GM10266 (cell line): ENCODE data around the gene SCN11A.

Source experiments
- DNase-seq: peaks from one replicate; pipeline ENCODE4 v3.0.0; 2012; ENCODE audit errors: extremely low spot score
- TF ChIP-seq, protein P1 (sequence below): IDR thresholded peaks from 2 replicates; pipeline ENCODE4 v1.5.1; 2012; ENCODE audit warnings: mild to moderate bottlenecking, low read depth; ENCODE audit not compliant: control insufficient read depth, insufficient read depth; ENCODE audit errors: missing control alignments

Gene SCN11A

GRCh38 chr3:39050029-39050428, 1.7 kb downstream of the SCN11A start:
- TF ChIP-seq, protein P1, sequence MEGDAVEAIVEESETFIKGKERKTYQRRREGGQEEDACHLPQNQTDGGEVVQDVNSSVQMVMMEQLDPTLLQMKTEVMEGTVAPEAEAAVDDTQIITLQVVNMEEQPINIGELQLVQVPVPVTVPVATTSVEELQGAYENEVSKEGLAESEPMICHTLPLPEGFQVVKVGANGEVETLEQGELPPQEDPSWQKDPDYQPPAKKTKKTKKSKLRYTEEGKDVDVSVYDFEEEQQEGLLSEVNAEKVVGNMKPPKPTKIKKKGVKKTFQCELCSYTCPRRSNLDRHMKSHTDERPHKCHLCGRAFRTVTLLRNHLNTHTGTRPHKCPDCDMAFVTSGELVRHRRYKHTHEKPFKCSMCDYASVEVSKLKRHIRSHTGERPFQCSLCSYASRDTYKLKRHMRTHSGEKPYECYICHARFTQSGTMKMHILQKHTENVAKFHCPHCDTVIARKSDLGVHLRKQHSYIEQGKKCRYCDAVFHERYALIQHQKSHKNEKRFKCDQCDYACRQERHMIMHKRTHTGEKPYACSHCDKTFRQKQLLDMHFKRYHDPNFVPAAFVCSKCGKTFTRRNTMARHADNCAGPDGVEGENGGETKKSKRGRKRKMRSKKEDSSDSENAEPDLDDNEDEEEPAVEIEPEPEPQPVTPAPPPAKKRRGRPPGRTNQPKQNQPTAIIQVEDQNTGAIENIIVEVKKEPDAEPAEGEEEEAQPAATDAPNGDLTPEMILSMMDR = no peak
- no peak for DNase-seq

DNA sequence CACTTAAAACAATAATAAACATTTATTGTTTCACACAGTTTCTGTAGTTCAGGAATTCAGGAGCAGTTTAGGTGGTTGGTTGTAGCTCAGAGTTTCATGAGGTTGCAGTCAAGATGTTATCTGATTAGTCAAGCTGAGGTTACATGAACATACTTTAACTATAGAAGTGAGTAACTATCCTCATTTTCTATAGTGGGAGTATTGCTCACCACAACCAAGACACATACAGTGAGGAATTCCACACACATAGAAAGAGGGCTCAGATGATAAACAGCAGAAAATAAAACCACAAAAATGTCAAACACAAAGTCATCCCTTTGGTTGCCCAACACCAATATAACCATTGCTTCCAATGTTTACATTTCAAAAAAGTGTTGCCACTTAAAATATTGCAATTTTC, 13.6 kb downstream of the SCN11A start:
- TF ChIP-seq, protein P1 = no peak
- no peak for DNase-seq

- TF ChIP-seq, protein P1 = no peak
- no peak for DNase-seq
These were observed 22.2 kb downstream of the SCN11A start for GRCh38 chr3:39029556-39029955.

DNA sequence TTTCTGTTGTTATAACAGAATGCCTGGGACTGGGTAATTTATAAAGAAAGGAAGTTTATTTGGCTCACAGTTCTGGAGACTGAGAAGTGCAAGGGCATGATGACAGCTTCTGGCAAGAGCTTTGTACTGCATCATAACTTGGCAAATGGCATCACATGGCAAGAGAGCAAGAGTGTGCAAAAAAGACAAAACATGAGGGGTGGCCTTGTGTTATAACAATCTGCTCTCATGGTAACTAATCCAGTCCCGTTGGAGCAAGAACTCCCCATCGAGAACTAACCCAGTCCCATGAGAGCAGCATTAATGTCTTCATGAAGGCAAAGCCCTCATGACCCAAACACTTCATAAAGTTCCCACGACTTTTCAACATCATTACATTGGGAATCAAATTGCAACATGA, 23.2 kb downstream of the SCN11A start:
- TF ChIP-seq, protein P1 = no peak
- DNase-seq = no peak

DNA sequence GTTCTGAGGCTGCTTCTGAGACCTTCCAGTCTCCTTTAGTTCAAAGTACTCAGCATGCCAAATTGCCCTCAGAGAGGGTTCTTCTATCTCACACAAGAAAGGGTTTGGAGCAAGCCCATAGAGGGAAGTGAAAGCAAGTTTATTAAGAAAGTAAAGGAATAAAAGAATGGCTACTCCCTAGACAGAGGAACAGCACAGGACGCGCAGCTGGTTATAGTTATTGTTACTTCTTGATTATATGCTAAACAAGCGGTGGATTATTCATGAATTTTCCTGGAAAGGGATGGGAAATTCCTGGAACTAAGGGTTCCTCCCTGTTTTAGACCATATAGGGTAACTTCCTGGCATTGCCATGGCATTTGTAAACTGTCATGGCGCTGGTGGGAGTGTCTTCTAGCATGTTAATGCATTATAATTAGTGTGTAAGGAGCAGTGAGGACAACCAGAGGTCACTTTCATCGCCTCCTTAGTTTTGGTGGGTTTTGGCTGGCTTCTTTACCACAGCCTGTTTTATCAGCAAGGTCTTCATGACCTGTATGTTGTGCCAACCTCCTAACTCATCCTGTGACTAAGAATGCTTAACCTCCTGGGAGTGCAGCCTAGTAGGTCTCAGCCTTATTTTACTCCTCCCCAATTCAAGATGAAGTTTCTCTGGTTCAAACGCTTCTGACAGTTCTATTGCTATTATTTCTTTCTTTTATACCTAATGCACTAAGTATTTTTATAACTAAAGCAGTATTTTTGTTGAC, 26.3 kb downstream of the SCN11A start:
- DNase-seq = no peak
- TF ChIP-seq, protein P1 = no peak

DNA sequence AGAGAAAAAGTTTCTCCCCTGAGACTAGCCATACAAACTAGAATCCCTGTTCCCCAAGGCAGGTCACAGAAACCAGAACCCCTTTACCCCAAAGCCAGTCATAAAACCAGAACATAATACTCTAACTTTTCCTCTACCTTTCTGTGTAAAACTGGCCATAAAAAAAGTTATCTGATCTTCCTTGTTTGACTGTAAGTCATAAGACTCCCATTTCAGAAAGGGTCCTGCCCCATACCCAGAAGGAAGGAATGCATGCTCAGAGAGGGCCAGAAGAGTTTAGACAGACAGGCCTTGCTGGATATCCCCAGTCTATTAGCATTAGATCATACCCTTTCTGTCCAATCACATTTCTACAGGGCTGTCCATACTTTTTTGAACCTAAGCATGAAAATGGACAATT, 27.2 kb downstream of the SCN11A start:
- TF ChIP-seq, protein P1 = no peak
- DNase-seq = no peak

DNA sequence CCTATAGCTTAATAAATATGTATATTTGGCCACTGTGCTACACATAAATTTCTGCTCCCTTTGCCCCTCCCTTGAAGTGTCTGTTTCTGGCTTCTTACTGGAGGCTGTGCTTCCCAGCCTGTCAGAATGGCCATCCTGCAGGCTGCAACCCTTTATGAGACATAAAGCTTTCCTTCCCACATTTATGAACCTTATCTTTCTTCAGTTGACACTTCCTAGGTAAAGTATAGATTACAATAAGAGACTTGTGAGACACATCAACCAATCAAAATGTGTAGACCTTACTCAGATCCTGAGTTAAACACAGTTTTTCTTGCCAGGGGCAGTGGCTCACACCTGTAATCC, 29.5 kb downstream of the SCN11A start:
- TF ChIP-seq, protein P1 = no peak
- no peak for DNase-seq
